ENCODE data around the gene HOXA10. TPM values are rescaled to one million over a fixed set of nuclear protein-coding genes. Genes with fewer than 3 reads are reported as not detected.

HOXA10 gene
- total and polyA plus RNA-seq, 2 experiments from 2014 or later, result not detected

- peaks cover 98% of the 10 kb centered on the region for H3K27me3 ChIP-seq
- H3K9me3 ChIP-seq (ENCODE audit: low read depth), result no peaks in the 10 kb centered on the region
- TF ChIP-seq CTCF (IDR thresholded peaks at IDR 0.05; ENCODE audit: low read depth, low read length), result no peak
- no peak overlapping the region for H3K4me3 ChIP-seq
- no peak for DNase-seq (ENCODE audit: low read depth in 1 of 2, low spot score in 1 of 2)
- no peak overlapping the region for H3K27ac ChIP-seq
- no peaks in the 10 kb centered on the region for H3K4me1 ChIP-seq (ENCODE audit: low read depth)
- H3K36me3 ChIP-seq, result no peaks in the 10 kb centered on the region
These were observed 20.7 kb upstream of the HOXA10 start for GRCh38 chr7:27194686-27195379.

- Histone ChIP-seq H3K9me3 (ENCODE audit: low read depth) (no peaks in the 10 kb centered on the region), H3K4me3 (no peak overlapping the region), H3K36me3 (no peaks in the 10 kb centered on the region), H3K27me3 (peaks cover 100% of the 10 kb centered on the region), H3K4me1 (ENCODE audit: low read depth) (no peaks in the 10 kb centered on the region), H3K27ac (no peak overlapping the region)
- TF ChIP-seq CTCF (IDR thresholded peaks at IDR 0.05; ENCODE audit: low read depth, low read length), result no peak
- DNase-seq (ENCODE audit: low read depth in 1 of 2, low spot score in 1 of 2), result no peak
These were observed 19.9 kb upstream of the HOXA10 start for GRCh38 chr7:27194002-27194352.

GRCh38 chr7:27193335-27194001 lies 19.3 kb upstream of the HOXA10 start:
- H3K4me3 ChIP-seq, result no peak overlapping the region
- no peak for TF ChIP-seq CTCF (IDR thresholded peaks at IDR 0.05; ENCODE audit: low read depth, low read length)
- H3K4me1 ChIP-seq (ENCODE audit: low read depth), result no peaks in the 10 kb centered on the region

GRCh38 chr7:27192546-27193334 lies 18.6 kb upstream of the HOXA10 start:
- H3K9me3 ChIP-seq (ENCODE audit: low read depth), result no peaks in the 10 kb centered on the region
- no peak for DNase-seq (ENCODE audit: low read depth in 1 of 2, low spot score in 1 of 2)
- peaks cover 100% of the 10 kb centered on the region for H3K27me3 ChIP-seq
- TF ChIP-seq CTCF (IDR thresholded peaks at IDR 0.05; ENCODE audit: low read depth, low read length), result no peak
- H3K27ac ChIP-seq, result no peak overlapping the region
- no peak overlapping the region for H3K4me3 ChIP-seq
- H3K4me1 ChIP-seq (ENCODE audit: low read depth), result no peaks in the 10 kb centered on the region
- no peaks in the 10 kb centered on the region for H3K36me3 ChIP-seq

More at GRCh38 chr7:27193335-27194001, 19.3 kb upstream of the HOXA10 start:
- no peaks in the 10 kb centered on the region for H3K9me3 ChIP-seq (ENCODE audit: low read depth)
- DNase-seq (ENCODE audit: low read depth in 1 of 2, low spot score in 1 of 2), result no peak
- no peak overlapping the region for H3K27ac ChIP-seq
- H3K36me3 ChIP-seq, result no peaks in the 10 kb centered on the region
- peaks cover 100% of the 10 kb centered on the region for H3K27me3 ChIP-seq

GRCh38 chr7:27191833-27192545 lies 17.9 kb upstream of the HOXA10 start:
- Histone ChIP-seq H3K27me3 (peaks cover 100% of the 10 kb centered on the region), H3K4me3 (no peak overlapping the region), H3K9me3 (ENCODE audit: low read depth) (no peaks in the 10 kb centered on the region), H3K27ac (no peak overlapping the region), H3K4me1 (ENCODE audit: low read depth) (no peaks in the 10 kb centered on the region), H3K36me3 (no peaks in the 10 kb centered on the region)
- no peak for TF ChIP-seq CTCF (IDR thresholded peaks at IDR 0.05; ENCODE audit: low read depth, low read length)
- DNase-seq (ENCODE audit: low read depth in 1 of 2, low spot score in 1 of 2), result no peak
